Measurements from ENCODE around the gene COX19. TPM values are rescaled to one million over a fixed set of nuclear protein-coding genes. Genes with fewer than 3 reads are reported as not detected.

Gene COX19
- total RNA-seq, 1 experiment from 2014 or later = 12.3 TPM

DNA sequence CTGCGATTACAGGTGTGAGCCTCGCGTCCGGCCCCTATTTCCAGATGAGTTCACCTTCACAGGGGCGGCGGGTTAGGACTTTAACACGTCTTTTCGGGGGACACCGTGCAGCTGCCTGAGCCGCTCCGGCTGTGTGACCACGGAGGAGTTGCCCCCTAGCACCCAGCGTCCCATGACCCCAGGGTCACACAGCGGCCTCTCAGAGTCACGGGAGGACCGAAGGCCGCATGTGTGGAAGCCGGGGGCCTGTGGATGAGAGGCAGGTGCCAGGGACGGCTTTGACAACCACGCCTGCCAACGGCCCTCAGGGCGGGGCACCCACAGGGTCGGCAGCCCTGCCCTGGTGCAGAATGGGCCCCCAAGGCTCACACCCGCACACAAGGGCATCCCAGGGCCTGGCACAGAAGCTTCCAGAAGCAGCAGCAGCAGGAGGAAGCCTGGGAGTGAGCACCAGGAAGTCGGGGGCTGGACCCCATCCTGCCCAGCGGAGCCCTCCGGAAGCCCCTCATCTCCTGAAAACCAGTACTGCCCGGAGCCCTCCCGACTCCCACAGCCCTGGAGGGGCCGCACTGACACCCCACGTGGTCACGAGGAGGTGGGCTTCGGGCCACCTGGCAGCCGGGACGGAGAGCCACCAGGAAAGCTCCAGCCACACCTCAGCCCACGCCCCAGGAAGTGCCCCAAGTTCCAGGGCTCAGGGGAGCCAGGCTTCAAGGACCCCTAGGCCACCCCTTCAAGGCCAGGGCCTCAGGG, 53.6 kb downstream of the COX19 start:
- H3K9me3 Mint-ChIP-seq = no peaks in the 10 kb centered on the region; a peak in 1 of 5 replicates
- no CpG with 5 or more reads among the region's 36 CpGs for WGBS (ENCODE audit: extremely low coverage, insufficient read length, low lambda C conversion rate)
- H3K4ac ChIP-seq (ENCODE audit: low read depth, low read length) = no peak overlapping the region
- no peak overlapping the region for H3K56ac ChIP-seq (ENCODE audit: insufficient read length, low read depth, low read length)
- no peak overlapping the region for H3K23ac ChIP-seq (ENCODE audit: insufficient read length, low read depth, low read length)
- H2BK12ac ChIP-seq (ENCODE audit: insufficient read length, low read depth, low read length) = no peak overlapping the region
- no peak overlapping the region for H3K4me2 ChIP-seq (ENCODE audit: insufficient read depth, insufficient read length, low read length)
- TF ChIP-seq CTCF (conservative IDR thresholded peaks at IDR 0.05) = no peak
- peaks cover 4 to 6% of the 10 kb centered on the region in 2 experiments; a peak in 3 of 4 replicates for H3K4me1 Mint-ChIP-seq
- no peak overlapping the region for H2AK5ac ChIP-seq (ENCODE audit: insufficient read length, low read length)
- no peak overlapping the region for H2BK120ac ChIP-seq (ENCODE audit: low read depth, low read length, poor library complexity, severe bottlenecking)
- no peak overlapping the region for H2AFZ ChIP-seq (ENCODE audit: low read length)
- no peak overlapping the region for H3K4me3 Mint-ChIP-seq
- H3K27ac ChIP-seq (ENCODE audit: insufficient read length, low read depth, low read length) = no peak overlapping the region
- no peaks in the 10 kb centered on the region for H3K79me2 ChIP-seq (ENCODE audit: insufficient read depth, low read length)
- H4K5ac ChIP-seq (ENCODE audit: insufficient read length, low read depth, low read length) = no peak overlapping the region
- no peak overlapping the region for H4K8ac ChIP-seq (replicated peaks; ENCODE audit: insufficient read length, low read depth, low read length)
- no peaks in the 10 kb centered on the region for H3K23me2 ChIP-seq (ENCODE audit: insufficient read length, low read depth, low read length, poor library complexity, severe bottlenecking)
- H3T11ph ChIP-seq (ENCODE audit: low read length) = no peak overlapping the region
- H3K27ac Mint-ChIP-seq = no peak overlapping the region
- no peak overlapping the region for H2BK15ac ChIP-seq (ENCODE audit: low read depth, low read length)
- H3K4me1 ChIP-seq (ENCODE audit: insufficient read depth, low read length) = no peaks in the 10 kb centered on the region
- no peaks in the 10 kb centered on the region; the same call in 1 of the 2 replicates for H3K27me3 Mint-ChIP-seq (ENCODE audit: low read depth)
- no peaks in the 10 kb centered on the region for H3K79me1 ChIP-seq (ENCODE audit: insufficient read depth, low read depth, low read length, poor library complexity, severe bottlenecking)
- no peak overlapping the region for H4K91ac ChIP-seq (ENCODE audit: insufficient read length, low read depth, low read length)
- H3K36me3 Mint-ChIP-seq (ENCODE audit: insufficient read depth in 1 of 3, low read depth in 3 of 3) = no peaks in the 10 kb centered on the region
- H3K9me3 ChIP-seq (ENCODE audit: control insufficient read depth, low read depth, low read length) = no peaks in the 10 kb centered on the region
- H2BK20ac ChIP-seq (ENCODE audit: low read depth, low read length, poor library complexity, severe bottlenecking) = no peak overlapping the region
- no peak overlapping the region for H3K14ac ChIP-seq (ENCODE audit: insufficient read depth, low read length)
- H4K20me1 ChIP-seq (ENCODE audit: control insufficient read depth, insufficient read depth, insufficient read length) = no peaks in the 10 kb centered on the region
- H2BK5ac ChIP-seq (ENCODE audit: insufficient read length, low read length) = no peak overlapping the region
- H3K18ac ChIP-seq (ENCODE audit: insufficient read length, low read depth, low read length) = no peak overlapping the region
- H3K9ac ChIP-seq (ENCODE audit: extremely low read depth, insufficient read length, low read length) = no peak overlapping the region
- H3K27me3 ChIP-seq (ENCODE audit: insufficient read depth, low read length) = no peaks in the 10 kb centered on the region
- DNase-seq = no peak

Measured in H9 (cell line).